Stimulated activated CD8-positive, alpha-beta memory T cell treated with anti-CD3 and anti-CD28 coated beads, Interleukin-15, amount 100 ng/mL, for 4 hours (primary cell): ENCODE measurements around the gene FOXI1.

Experiments used
- DNase-seq, 2 donors: peaks; one replicate each; pipeline ENCODE4 v3.0.0-alpha.2; 2020; ENCODE audit warnings: low read depth in 2 of 2

FOXI1 gene

GRCh38 chr5:170105642-170106611 lies at the start of gene FOXI1:
FOXI1 (plus strand) TSS chr5:170105897; CDS start chr5:170105958, 61 bp downstream.
- DNase-seq: no peak

DNA sequence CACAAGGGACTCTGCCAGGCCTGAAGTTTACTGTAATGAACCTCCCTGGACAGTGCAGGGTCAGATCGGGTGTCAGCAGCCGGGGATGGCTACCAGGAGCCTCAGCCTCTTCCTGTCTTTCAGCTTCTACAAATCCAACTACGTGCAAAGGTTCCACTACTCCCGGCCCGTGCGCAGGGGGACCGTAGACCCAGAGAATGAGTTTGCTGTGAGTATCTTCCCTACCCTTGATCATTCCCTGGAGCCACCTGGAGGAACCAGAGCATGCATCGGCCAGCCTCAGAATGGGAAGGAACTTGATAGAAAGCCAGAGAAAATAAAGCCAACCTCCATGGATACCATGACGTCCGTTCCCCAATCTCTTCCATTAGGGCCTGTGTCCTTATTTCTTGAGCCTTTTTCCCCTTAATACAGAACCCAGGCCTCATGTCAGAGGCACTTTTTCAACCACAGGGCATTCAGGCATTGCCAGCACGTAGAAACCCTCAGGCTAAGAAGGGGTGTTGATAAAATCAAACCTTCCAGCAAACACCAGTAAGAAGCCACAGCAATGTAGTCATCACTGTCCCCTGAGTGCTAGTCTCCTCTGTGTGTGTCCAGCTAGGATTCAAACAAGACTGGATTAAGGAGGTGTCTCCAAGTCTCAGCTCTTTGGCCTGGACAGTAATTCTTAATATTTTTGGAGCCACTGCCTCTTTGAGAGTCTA lies 49.0 kb upstream of the FOXI1 start:
- DNase-seq: no peak

DNA sequence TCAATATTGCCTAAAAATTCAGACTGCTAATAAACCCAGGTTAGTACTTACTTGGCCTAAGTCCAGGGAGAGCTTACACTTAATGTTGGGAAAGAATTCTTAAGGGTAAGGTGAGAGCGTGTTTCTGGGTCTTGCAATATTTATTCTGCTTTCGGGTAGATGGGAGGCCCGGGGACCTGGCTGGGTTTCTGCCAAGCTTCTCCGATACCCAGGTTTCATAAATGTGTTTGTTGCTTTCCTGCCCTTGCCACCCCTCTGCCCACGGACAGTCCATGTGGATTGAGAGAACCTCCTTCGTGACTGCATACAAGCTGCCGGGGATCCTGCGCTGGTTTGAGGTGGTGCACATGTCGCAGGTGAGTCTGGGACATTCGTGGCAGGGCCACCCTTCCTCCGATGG lies 48.4 kb upstream of the FOXI1 start:
- DNase-seq: no peak

GRCh38 chr5:170059221-170059620 lies 46.5 kb upstream of the FOXI1 start:
- DNase-seq: no peak

GRCh38 chr5:170067152-170067551 lies 38.5 kb upstream of the FOXI1 start:
- DNase-seq: no peak

DNA sequence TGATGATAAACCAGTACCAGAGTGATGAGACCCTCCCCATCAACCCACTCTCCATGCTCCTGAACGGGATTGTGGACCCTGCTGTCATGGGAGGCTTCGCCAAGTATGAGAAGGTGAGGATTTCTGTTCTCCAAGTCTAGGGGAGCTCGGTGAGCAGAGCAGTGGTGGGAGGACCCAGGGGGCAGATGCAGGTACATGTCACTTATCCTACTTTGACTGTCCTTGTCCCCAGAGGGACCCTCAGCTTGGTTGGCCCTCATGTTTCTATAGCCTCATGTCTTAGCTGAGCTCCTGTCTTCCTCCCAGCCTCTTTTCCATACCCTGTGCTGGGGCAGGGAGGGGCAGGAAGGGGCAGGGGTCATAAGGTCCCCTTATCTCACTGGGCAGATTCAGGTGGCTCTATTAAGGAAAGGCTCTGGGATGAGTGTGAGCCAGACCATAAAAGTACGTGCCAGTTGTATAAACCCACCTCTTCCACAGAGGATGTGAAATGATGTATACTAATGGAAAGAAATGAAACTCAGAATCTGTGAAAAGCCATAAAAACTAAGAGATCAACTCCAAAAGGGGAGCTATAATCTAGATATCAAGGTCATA lies 38.0 kb upstream of the FOXI1 start:
- no peak for DNase-seq

- DNase-seq: no peak
These were observed 36.2 kb upstream of the FOXI1 start for GRCh38 chr5:170069512-170069911.

- no peak for DNase-seq
These were observed 34.9 kb upstream of the FOXI1 start for GRCh38 chr5:170070556-170071412.

- no peak for DNase-seq
These were observed 33.9 kb upstream of the FOXI1 start for GRCh38 chr5:170071748-170072147.

DNA sequence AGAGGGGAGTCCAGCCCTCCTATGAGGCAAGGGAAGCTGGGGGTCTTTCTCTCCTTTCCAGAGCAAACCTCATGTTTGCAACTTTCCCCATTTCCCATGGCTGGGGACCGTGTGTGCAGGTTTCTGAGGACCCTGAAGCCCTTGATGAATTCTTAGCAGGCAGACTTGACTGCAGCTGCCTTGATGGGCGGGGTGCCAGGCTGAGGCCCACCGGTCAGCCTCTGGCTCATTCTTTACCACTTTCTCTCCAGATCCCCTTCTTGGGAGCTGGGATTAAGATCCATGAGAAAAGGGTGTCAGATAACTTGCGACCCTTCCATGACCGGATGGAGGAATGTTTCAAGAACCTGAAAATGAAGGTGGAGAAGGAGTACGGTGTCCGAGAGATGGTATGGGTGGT lies 30.0 kb upstream of the FOXI1 start:
- DNase-seq: no peak

DNA sequence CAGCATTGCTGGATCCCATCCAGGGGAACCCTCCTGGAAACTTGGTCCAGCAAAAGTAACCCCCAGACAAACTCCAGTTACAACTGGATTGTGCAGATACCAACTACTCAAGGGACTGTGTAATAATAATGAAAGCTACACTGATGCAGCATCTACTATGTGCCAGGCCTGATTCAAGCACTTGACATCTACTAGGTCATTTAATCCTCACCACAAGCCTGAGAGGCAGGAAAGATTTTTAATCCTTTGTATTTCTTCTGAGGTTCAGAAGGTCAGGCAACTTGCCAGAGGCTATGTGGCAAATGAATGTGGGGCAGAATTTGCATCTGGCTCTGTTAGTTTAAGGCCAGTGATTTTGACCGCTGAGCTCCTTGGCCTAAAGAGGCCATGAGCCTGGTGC lies 29.5 kb upstream of the FOXI1 start:
- no peak for DNase-seq

DNA sequence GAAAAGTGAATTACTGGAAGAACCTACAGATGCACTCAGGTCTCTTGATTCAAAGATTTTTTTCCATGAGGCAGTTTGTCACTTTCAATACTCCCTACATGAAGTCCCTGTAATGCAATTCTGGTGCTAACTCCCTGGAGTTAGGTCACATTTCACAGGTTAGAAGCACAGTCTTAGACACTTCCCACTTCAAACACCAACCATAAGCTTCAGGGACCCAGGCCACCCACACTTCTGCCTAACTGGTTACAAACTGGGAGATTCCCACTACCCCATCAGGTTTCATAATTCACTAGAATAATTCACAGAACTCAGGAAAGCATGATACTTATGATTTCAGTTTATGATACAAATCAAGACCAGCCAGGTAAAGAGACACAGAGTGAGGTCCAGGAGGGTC lies 29.0 kb upstream of the FOXI1 start:
- no peak for DNase-seq

- DNase-seq: no peak
These were observed 28.2 kb upstream of the FOXI1 start for GRCh38 chr5:170077526-170077925.

- no peak for DNase-seq
These were observed 27.2 kb upstream of the FOXI1 start for GRCh38 chr5:170078458-170078857.

DNA sequence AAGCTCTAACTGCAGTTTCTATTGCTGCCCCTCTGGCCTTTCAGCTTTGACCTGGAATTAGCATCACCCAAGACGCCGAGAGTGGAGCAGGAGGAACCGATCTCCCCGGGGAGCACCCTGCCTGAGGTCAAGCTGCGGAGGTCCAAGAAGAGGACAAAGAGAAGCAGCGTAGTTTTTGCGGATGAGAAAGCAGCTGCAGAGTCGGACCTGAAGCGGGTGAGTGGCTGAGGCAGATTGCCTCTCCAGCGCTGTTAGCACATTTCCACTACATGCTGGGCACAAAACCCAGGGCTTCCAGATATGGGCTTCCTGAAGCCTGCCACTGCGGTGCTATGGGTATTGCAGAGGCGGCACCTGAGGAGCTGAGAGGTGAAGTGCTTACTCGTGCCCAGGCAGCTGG lies 26.8 kb upstream of the FOXI1 start:
- DNase-seq: no peak

DNA sequence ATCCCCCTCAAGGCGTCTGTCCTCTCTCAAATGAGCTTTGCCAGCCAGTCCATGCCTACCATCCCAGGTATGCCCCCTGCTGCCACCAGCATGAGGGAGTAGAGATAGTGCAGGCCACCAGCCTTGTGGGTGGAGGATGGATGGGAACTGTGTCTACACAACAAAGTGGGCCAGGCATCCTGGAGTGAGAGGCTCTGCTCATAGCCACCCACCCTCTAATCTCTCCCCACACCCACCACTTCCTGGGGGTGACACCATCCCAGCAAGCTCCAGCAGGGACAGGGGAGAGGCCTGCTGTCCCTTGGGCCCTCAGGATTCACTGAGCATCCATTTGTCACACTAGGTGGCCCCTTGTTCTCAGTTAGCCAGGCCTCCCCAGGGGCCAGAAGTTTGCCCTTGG lies 25.5 kb upstream of the FOXI1 start:
- no peak for DNase-seq

- no peak for DNase-seq
These were observed 24.8 kb upstream of the FOXI1 start for GRCh38 chr5:170080786-170081445.

- no peak for DNase-seq
These were observed 24.1 kb upstream of the FOXI1 start for GRCh38 chr5:170081616-170082015.

DNA sequence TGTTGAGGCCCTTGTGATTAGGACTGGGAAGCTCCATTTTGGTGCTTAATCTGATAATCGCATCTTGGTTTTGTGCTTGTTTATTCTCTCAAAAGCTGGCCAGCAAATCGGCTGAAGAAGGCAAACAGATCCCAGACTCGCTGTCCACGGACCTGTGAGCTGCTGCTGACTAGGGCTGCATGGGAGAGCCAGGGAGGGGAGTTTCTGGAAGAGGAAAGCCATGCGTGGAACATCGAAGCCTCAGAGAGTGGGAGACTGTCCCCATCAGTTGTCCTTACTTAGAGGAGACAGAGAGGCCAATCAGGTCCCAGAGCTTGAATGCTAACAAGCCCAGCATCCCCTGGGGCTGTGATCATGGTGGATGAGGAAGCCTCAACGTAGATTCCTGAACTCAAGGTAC lies 23.0 kb upstream of the FOXI1 start:
- no peak for DNase-seq

GRCh38 chr5:170087168-170087817 lies 18.4 kb upstream of the FOXI1 start:
- DNase-seq: no peak
